ENCODE measurements around the gene TXNDC12. TPM values are rescaled to one million over a fixed set of nuclear protein-coding genes. Genes with fewer than 3 reads are reported as not detected.

The TXNDC12 gene
- total and polyA plus RNA-seq, 2 experiments from 2014 or later = 81.0 to 91.1 TPM

DNA sequence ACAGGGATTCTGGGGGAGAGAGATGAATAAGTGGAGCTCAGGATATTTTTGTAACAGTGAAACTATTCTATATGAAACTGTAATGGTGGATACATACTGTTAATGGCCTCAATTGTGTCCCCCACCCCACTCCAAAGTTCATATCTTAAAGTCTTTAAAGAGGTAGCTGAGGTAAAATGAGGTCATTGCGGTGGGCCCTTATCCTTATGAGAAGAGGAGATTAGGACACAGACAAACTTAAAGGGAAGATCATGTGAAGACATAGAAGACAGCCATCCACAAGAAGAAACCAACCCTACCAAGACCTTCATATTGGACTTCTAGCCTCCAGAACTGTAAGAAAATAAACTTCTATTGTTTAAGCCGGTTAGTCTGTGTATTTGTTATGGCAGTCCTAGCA, 9.8 kb downstream of the TXNDC12 start:
- Histone ChIP-seq H3K36me3 (replicated peaks; ENCODE audit: insufficient read depth, low read depth) (no peaks in the 10 kb centered on the region), H3K27me3 (no peaks in the 10 kb centered on the region), H3K9me2 (replicated peaks; ENCODE audit: insufficient read depth) (no peaks in the 10 kb centered on the region), H4K20me1 (ENCODE audit: insufficient read depth, poor library complexity, severe bottlenecking) (peaks cover 5% of the 10 kb centered on the region), H3K79me2 (peaks cover 74% of the 10 kb centered on the region), H3K4me3 (no peak overlapping the region), H3K4me1 (ENCODE audit: insufficient read depth) (no peaks in the 10 kb centered on the region), H3K4me2 (no peak overlapping the region), H3K27ac (no peak overlapping the region), H3K9me3 (ENCODE audit: low read depth) (no peaks in the 10 kb centered on the region), H2AFZ (no peak overlapping the region)
- no peak for DNase-seq (ENCODE audit: low spot score)
- 94% methylated on average over 2 of the region's 2 CpGs for WGBS (ENCODE audit: low lambda C conversion rate, missing lambda C conversion rate)
- TF ChIP-seq, protein P1, sequence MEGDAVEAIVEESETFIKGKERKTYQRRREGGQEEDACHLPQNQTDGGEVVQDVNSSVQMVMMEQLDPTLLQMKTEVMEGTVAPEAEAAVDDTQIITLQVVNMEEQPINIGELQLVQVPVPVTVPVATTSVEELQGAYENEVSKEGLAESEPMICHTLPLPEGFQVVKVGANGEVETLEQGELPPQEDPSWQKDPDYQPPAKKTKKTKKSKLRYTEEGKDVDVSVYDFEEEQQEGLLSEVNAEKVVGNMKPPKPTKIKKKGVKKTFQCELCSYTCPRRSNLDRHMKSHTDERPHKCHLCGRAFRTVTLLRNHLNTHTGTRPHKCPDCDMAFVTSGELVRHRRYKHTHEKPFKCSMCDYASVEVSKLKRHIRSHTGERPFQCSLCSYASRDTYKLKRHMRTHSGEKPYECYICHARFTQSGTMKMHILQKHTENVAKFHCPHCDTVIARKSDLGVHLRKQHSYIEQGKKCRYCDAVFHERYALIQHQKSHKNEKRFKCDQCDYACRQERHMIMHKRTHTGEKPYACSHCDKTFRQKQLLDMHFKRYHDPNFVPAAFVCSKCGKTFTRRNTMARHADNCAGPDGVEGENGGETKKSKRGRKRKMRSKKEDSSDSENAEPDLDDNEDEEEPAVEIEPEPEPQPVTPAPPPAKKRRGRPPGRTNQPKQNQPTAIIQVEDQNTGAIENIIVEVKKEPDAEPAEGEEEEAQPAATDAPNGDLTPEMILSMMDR (IDR thresholded peaks at IDR 0.05; ENCODE audit: poor library complexity) = no peak
- no peak for TF ChIP-seq EZH2phosphoT487 (IDR thresholded peaks at IDR 0.05; ENCODE audit: low read depth, severe bottlenecking, unreplicated experiment)
- no peak for TF ChIP-seq EZH2 (IDR thresholded peaks at IDR 0.05; ENCODE audit: borderline replicate concordance)

DNA sequence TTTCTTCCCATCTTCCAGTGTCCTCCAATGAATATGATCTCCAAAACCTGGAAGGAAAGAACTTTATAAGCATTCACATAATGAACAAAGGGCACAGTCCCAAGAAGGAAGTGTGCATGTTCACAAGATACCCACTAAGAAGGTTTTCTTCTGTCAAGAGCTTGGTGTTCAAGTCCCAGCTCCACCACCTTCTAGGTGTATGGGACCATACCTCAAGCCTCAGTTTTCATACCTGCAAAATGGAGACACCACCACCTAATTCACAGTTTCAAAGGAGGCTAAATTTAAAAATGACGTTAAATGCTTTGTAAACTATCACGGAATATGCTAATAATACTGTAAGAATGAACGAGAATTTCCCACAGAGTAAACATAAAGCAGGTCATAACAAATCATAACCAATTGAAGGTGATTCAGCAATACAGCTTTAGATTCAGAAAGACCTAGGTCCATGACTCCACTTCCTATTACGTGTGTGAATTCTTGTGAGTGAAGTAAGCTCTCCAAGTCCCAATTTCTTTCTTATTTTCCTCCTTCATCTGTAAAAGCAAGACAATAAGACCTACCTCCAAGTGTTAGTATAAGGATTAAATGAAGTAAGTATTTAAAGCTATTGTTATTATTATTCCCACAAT, 13.3 kb downstream of the TXNDC12 start:
- no peak for DNase-seq (ENCODE audit: low spot score)
- no peak overlapping the region for H2AFZ ChIP-seq
- no peak overlapping the region for H3K4me2 ChIP-seq
- TF ChIP-seq EZH2 (IDR thresholded peaks at IDR 0.05; ENCODE audit: borderline replicate concordance) = no peak
- TF ChIP-seq, protein P1 (IDR thresholded peaks at IDR 0.05; ENCODE audit: poor library complexity) = no peak
- TF ChIP-seq EZH2phosphoT487 (IDR thresholded peaks at IDR 0.05; ENCODE audit: low read depth, severe bottlenecking, unreplicated experiment) = no peak
- no peak overlapping the region for H3K27ac ChIP-seq
- no peaks in the 10 kb centered on the region for H3K9me2 ChIP-seq (replicated peaks; ENCODE audit: insufficient read depth)
- WGBS (ENCODE audit: low lambda C conversion rate, missing lambda C conversion rate) = 97% methylated on average over 4 of the region's 4 CpGs
- no peak overlapping the region for H3K4me3 ChIP-seq
- no peaks in the 10 kb centered on the region for H3K27me3 ChIP-seq
- H3K36me3 ChIP-seq (replicated peaks; ENCODE audit: insufficient read depth, low read depth) = no peaks in the 10 kb centered on the region
- H3K9me3 ChIP-seq (ENCODE audit: low read depth) = no peaks in the 10 kb centered on the region
- H4K20me1 ChIP-seq (ENCODE audit: insufficient read depth, poor library complexity, severe bottlenecking) = peaks cover 5% of the 10 kb centered on the region
- peaks cover 39% of the 10 kb centered on the region for H3K79me2 ChIP-seq
- H3K4me1 ChIP-seq (ENCODE audit: insufficient read depth) = peaks cover 9% of the 10 kb centered on the region

DNA sequence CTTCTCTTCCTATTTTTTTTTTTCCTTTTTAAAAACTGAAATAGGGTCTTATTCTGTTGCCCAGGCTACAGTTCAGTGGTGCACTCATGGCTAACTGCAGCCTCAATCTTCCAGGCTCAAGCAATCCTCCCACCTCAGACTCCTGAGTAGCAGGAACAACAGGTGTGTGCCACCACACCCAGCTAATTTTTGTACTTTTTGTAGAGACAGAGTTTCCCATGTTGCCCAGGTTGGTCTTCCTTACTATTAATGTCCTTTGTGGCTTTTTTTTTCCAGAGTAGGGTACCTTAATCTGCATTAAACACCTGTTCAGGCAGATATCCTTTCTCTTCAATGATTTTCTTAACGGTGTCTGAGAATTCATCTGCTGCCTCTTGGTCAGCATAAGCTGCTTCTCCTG, 17.1 kb downstream of the TXNDC12 start:
- peak overlapping the region; percentile 39 for H3K27ac ChIP-seq
- no peak for DNase-seq (ENCODE audit: low spot score)
- no peaks in the 10 kb centered on the region for H4K20me1 ChIP-seq (ENCODE audit: insufficient read depth, poor library complexity, severe bottlenecking)
- H3K4me3 ChIP-seq = no peak overlapping the region
- 82% methylated on average over 1 of the region's 1 CpG for WGBS (ENCODE audit: low lambda C conversion rate, missing lambda C conversion rate)
- H3K4me1 ChIP-seq (ENCODE audit: insufficient read depth) = peaks cover 14% of the 10 kb centered on the region
- TF ChIP-seq, protein P1 (IDR thresholded peaks at IDR 0.05; ENCODE audit: poor library complexity) = no peak
- TF ChIP-seq EZH2 (IDR thresholded peaks at IDR 0.05; ENCODE audit: borderline replicate concordance) = no peak
- TF ChIP-seq EZH2phosphoT487 (IDR thresholded peaks at IDR 0.05; ENCODE audit: low read depth, severe bottlenecking, unreplicated experiment) = no peak
- H3K79me2 ChIP-seq = peaks cover 5% of the 10 kb centered on the region
- no peaks in the 10 kb centered on the region for H3K9me2 ChIP-seq (replicated peaks; ENCODE audit: insufficient read depth)
- no peaks in the 10 kb centered on the region for H3K36me3 ChIP-seq (replicated peaks; ENCODE audit: insufficient read depth, low read depth)
- peak overlapping the region; percentile 40 for H3K4me2 ChIP-seq
- H3K27me3 ChIP-seq = no peaks in the 10 kb centered on the region
- no peaks in the 10 kb centered on the region for H3K9me3 ChIP-seq (ENCODE audit: low read depth)
- H2AFZ ChIP-seq = no peak overlapping the region
